ENCODE measurements around the gene METTL8.

DNA sequence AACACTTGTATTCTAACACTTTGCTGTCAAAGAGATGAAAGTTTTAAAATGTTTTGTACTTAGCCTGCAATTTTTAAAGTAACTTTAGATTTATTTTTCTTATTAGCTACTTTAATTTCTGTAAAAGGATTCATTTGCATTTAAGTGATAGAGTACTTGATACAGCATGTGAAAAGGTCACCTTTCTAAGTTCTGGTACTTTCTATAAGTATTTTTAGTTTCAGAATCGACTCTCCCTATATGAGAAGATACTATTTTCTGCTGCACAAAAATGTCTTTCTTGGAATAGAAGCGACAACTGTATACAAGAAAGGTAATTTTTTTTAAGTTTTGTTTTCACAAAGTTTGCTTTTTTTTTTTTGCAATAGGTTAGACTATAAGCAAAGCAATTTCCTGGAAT is 72.9 kb downstream of the METTL8 start:
- TF ChIP-seq, protein P1, sequence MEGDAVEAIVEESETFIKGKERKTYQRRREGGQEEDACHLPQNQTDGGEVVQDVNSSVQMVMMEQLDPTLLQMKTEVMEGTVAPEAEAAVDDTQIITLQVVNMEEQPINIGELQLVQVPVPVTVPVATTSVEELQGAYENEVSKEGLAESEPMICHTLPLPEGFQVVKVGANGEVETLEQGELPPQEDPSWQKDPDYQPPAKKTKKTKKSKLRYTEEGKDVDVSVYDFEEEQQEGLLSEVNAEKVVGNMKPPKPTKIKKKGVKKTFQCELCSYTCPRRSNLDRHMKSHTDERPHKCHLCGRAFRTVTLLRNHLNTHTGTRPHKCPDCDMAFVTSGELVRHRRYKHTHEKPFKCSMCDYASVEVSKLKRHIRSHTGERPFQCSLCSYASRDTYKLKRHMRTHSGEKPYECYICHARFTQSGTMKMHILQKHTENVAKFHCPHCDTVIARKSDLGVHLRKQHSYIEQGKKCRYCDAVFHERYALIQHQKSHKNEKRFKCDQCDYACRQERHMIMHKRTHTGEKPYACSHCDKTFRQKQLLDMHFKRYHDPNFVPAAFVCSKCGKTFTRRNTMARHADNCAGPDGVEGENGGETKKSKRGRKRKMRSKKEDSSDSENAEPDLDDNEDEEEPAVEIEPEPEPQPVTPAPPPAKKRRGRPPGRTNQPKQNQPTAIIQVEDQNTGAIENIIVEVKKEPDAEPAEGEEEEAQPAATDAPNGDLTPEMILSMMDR (IDR thresholded peaks at IDR 0.05) = no peak
- no peak for TF ChIP-seq POLR2A (IDR thresholded peaks at IDR 0.05)
